Stomach (tissue), 4 donors: Measurements from ENCODE around the gene GPR183.

ENCODE experiments used
- CTCF ChIP-seq, 7 experiments: fragments of 450-650 bp in 4 of 7; fragments of 200-600 bp in 3 of 7; sonication (generic) in 3 of 7; IDR thresholded peaks; one replicate each; pipeline ENCODE4 v1.5.1; 2016 to 2019; ENCODE audit warnings: antibody characterized with exemption in 7 of 7, control low read depth in 2 of 7, mild to moderate bottlenecking in 1 of 7
- EP300 ChIP-seq: sonication (generic); formaldehyde crosslinking; IDR thresholded peaks from one replicate; pipeline ENCODE4 v1.6.1; 2017; ENCODE audit warnings: antibody characterized with exemption
- POLR2A ChIP-seq, 4 donors: fragments of 450-650 bp; IDR thresholded peaks; one replicate each; pipeline ENCODE4 v1.6.1; 2016; ENCODE audit warnings: antibody characterized with exemption in 4 of 4, control low read depth in 2 of 4, mild to moderate bottlenecking in 1 of 4, moderate library complexity in 1 of 4
- POLR2AphosphoS5 ChIP-seq, 3 donors: sonication (generic); formaldehyde crosslinking; IDR thresholded peaks; one replicate each; pipeline ENCODE4 v1.6.1; 2016; ENCODE audit warnings: antibody characterized with exemption in 3 of 3

- TF ChIP-seq CTCF (IDR thresholded peaks at IDR 0.05) (no peak), EP300 (no peak), POLR2AphosphoS5 (IDR thresholded peaks at IDR 0.05) (no peak), POLR2A (IDR thresholded peaks at IDR 0.05) (no peak)
Observed at GRCh38 chr13:99265162-99265800, 41.9 kb downstream of the GPR183 start.
